Measurements from ENCODE around the gene HLTF. TPM values are rescaled to one million over a fixed set of nuclear protein-coding genes. Genes with fewer than 3 reads are reported as not detected.
"Not testable (repeated sequence)": the region's sequence is repeated elsewhere in the genome, so short reads cannot be mapped to it uniquely, and the experiment has no call there.

The HLTF gene
- total RNA-seq, 6 donors from 2014 or later, result 14.1 to 26.2 (median 19.0) TPM

DNA sequence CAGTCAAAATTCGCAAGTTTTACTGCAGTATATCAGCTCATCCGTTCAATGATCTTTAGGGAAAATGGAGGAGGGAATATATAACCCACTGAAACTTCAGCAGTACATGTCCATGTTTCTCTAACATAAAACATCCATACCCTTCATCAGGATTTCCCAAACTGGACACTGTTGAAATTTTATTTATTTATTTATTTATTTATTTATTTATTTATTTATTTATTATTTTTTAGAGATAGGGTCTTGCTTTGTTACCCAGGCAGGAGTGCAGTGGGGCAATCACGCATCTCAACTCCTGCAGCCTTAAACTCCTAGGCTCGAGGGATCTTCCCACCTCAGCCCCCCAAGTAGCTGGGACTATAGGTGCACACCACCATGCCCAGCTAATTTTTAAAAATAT lies 14.8 kb upstream of the HLTF start:
- Histone ChIP-seq H3K9me3 (no peaks in the 10 kb centered on the region), H3K27me3 (no peaks in the 10 kb centered on the region), H3K27ac (no peak overlapping the region), H3K4me3 (no peak overlapping the region), H3K4me1 (no peaks in the 10 kb centered on the region), H3K36me3 (no peaks in the 10 kb centered on the region)
- DNase-seq (no peak), ATAC-seq (ENCODE audit: low FRiP score in 2 of 2) (no peak)
- TF ChIP-seq POLR2A (IDR thresholded peaks at IDR 0.05), result no peak
- TF ChIP-seq EP300 (IDR thresholded peaks at IDR 0.05), result no peak
- no peak for TF ChIP-seq CTCF (IDR thresholded peaks at IDR 0.05)
- no peak for TF ChIP-seq POLR2AphosphoS5 (IDR thresholded peaks at IDR 0.05)
- 92 to 94% methylated on average over 4 of the region's 4 CpGs for WGBS, 2 donors

GRCh38 chr3:149097987-149098386 lies 11.7 kb upstream of the HLTF start:
- DNase-seq, result peak in 1 of 2 donors; percentile 70
- H3K4me3 ChIP-seq; H3K36me3 ChIP-seq; H3K27ac ChIP-seq; H3K9me3 ChIP-seq; ATAC-seq (ENCODE audit: low FRiP score in 2 of 2); H3K4me1 ChIP-seq; H3K27me3 ChIP-seq: not testable (repeated sequence)
- WGBS, 2 donors, result 95 to 96% methylated on average over 19 of the region's 19 CpGs

GRCh38 chr3:149095487-149095886 lies 9.2 kb upstream of the HLTF start:
- 84 to 90% methylated on average over 4 of the region's 4 CpGs for WGBS, 2 donors
- H3K4me3 ChIP-seq, result no peak overlapping the region
- ATAC-seq (ENCODE audit: low FRiP score in 2 of 2) (peak in 1 of 2 donors; percentile 55), DNase-seq (no peak)
- no peak overlapping the region for H3K27ac ChIP-seq
- TF ChIP-seq EP300 (IDR thresholded peaks at IDR 0.05) (no peak), CTCF (IDR thresholded peaks at IDR 0.05) (no peak), POLR2AphosphoS5 (IDR thresholded peaks at IDR 0.05) (no peak), POLR2A (IDR thresholded peaks at IDR 0.05) (no peak)
- no peaks in the 10 kb centered on the region for H3K36me3 ChIP-seq
- no peaks in the 10 kb centered on the region for H3K9me3 ChIP-seq
- H3K4me1 ChIP-seq, result no peaks in the 10 kb centered on the region
- H3K27me3 ChIP-seq, result no peaks in the 10 kb centered on the region

DNA sequence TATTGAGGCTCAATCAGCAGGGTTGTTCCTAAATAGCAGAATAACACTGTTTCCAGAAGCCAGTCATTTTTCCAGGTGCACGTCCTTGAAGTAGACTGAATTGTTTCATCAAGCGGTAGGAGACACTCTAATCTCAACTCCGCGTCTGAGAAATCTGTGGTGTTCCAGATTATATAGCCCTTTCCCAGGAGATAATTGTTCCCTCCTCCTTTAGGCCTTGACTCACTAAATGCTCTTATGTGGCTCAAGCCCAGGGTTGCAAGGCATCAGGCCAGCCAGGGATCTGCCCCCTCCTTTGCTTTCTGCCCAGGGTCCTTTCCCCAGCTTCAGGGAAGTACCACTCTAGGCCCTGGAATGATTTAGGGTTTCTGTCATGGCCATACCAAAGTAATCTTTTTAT lies 5.7 kb upstream of the HLTF start:
- no peaks in the 10 kb centered on the region for H3K36me3 ChIP-seq
- no peak for ATAC-seq (ENCODE audit: low FRiP score in 2 of 2)
- no peak for TF ChIP-seq POLR2A (IDR thresholded peaks at IDR 0.05)
- no peak for TF ChIP-seq POLR2AphosphoS5 (IDR thresholded peaks at IDR 0.05)
- TF ChIP-seq EP300 (IDR thresholded peaks at IDR 0.05), result no peak
- TF ChIP-seq CTCF (IDR thresholded peaks at IDR 0.05), result no peak
- H3K27ac ChIP-seq, result no peak overlapping the region
- no peak overlapping the region for H3K4me3 ChIP-seq
- WGBS, 2 donors, result 85 to 95% methylated on average over 4 of the region's 4 CpGs
- DNase-seq, result no peak
- no peaks in the 10 kb centered on the region for H3K9me3 ChIP-seq
- H3K4me1 ChIP-seq, result peaks cover 0 to 2% (median 0%) of the 10 kb centered on the region in 4 donors
- H3K27me3 ChIP-seq, result no peaks in the 10 kb centered on the region

DNA sequence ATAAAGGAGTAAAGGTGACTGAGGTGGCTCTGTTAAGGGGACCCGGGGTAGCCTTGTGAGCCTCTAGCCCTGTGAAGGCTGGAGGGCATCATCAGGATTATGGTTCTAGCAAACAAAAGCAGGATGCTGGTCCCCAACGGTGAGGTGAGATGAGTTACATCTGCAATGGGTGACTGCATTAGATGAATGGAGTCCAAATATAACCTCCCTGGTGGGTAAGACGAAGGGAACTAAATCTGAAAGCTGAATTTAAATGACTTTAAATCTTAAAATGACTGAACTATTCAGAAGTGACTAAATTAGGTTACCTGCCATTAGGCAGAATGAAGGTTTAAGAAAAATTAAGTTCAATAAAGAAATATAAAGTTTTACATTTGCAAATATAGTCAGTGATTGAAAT lies 4.6 kb upstream of the HLTF start:
- Histone ChIP-seq H3K9me3 (no peaks in the 10 kb centered on the region), H3K4me1 (peaks cover 0 to 8% (median 0%) of the 10 kb centered on the region in 4 donors), H3K4me3 (no peak overlapping the region), H3K27ac (no peak overlapping the region), H3K27me3 (no peaks in the 10 kb centered on the region), H3K36me3 (no peaks in the 10 kb centered on the region)
- DNase-seq, result no peak
- WGBS, 2 donors, result 78 to 85% methylated on average over 3 of the region's 3 CpGs
- TF ChIP-seq CTCF (IDR thresholded peaks at IDR 0.05) (no peak), POLR2AphosphoS5 (IDR thresholded peaks at IDR 0.05) (no peak), EP300 (IDR thresholded peaks at IDR 0.05) (no peak), POLR2A (IDR thresholded peaks at IDR 0.05) (no peak)
- ATAC-seq (ENCODE audit: low FRiP score in 2 of 2), result no peak
